Gastroesophageal sphincter (tissue), 3 donors: Measurements from ENCODE around the gene WNT3.

Experiments used
- EP300 ChIP-seq: sonication (generic); formaldehyde crosslinking; IDR thresholded peaks from one replicate; pipeline ENCODE4 v1.6.1; 2017; ENCODE audit warnings: antibody characterized with exemption, mild to moderate bottlenecking
- POLR2A ChIP-seq, 2 donors: fragments of 450-650 bp; IDR thresholded peaks; one replicate each; pipeline ENCODE4 v1.6.1; 2017; ENCODE audit warnings: antibody characterized with exemption in 2 of 2, mild to moderate bottlenecking in 2 of 2, moderate library complexity in 1 of 2
- POLR2AphosphoS5 ChIP-seq: sonication (generic); formaldehyde crosslinking; IDR thresholded peaks from one replicate; pipeline ENCODE4 v1.6.1; 2017; ENCODE audit warnings: antibody characterized with exemption
- TF ChIP-seq, protein P1 (sequence below), 4 experiments: fragments of 200-600 bp in 2 of 4; fragments of 450-650 bp in 2 of 4; sonication (generic) in 1 of 4; IDR thresholded peaks; one replicate each; pipeline ENCODE4 v1.5.1; 2017 to 2019; ENCODE audit warnings: antibody characterized with exemption in 4 of 4, mild to moderate bottlenecking in 2 of 4, moderate library complexity in 2 of 4

DNA sequence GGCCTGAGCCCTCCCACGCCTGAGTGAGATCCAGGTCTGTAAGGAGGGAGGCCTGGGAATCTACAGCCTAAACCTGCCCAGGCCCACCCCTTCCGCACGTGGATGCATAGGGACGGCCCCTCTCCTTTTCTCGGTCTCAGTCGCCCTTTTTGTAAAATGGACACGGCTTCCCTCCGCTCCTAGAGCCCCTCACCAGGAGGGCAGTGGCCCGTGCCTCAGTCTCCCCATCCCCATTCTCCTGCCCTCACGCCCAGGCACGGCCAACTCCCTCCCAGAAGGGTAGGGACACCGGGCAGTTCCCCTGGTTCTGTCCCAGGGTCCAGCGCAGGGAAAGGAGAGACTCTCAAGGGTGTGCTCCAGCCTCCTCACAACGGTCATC is 48.1 kb downstream of the WNT3 start:
- TF ChIP-seq, protein P1, sequence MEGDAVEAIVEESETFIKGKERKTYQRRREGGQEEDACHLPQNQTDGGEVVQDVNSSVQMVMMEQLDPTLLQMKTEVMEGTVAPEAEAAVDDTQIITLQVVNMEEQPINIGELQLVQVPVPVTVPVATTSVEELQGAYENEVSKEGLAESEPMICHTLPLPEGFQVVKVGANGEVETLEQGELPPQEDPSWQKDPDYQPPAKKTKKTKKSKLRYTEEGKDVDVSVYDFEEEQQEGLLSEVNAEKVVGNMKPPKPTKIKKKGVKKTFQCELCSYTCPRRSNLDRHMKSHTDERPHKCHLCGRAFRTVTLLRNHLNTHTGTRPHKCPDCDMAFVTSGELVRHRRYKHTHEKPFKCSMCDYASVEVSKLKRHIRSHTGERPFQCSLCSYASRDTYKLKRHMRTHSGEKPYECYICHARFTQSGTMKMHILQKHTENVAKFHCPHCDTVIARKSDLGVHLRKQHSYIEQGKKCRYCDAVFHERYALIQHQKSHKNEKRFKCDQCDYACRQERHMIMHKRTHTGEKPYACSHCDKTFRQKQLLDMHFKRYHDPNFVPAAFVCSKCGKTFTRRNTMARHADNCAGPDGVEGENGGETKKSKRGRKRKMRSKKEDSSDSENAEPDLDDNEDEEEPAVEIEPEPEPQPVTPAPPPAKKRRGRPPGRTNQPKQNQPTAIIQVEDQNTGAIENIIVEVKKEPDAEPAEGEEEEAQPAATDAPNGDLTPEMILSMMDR (IDR thresholded peaks at IDR 0.05), result no peak
- no peak for TF ChIP-seq POLR2AphosphoS5
- TF ChIP-seq EP300, result no peak
- no peak for TF ChIP-seq POLR2A (IDR thresholded peaks at IDR 0.05)
